ENCODE measurements around the gene FBXO11. TPM values are rescaled to one million over a fixed set of nuclear protein-coding genes. Genes with fewer than 3 reads are reported as not detected.
"Not testable (repeated sequence)": the region's sequence is repeated elsewhere in the genome, so short reads cannot be mapped to it uniquely, and the experiment has no call there.

FBXO11 gene
- total RNA-seq, 1 experiment from 2014 or later = 43.8 TPM

DNA sequence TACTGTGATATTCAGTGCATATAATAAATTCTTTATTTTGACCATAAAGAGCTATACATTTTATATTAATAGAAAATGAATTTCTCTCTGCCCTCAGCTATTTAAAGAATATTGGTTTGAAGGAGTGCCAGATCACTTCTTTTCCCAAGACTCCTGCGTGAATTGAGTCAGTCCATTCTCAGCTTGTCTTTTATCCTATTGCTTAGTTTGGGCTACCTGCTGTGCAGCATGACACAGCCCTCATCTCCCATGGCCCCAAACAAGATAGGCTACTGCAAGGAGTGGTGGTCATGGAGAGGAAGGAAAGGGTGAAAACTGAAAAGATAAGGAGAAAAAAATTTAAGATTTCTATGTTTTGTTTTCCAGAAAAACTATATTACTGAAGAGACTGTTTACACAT is 10.1 kb upstream of the FBXO11 start:
- Mint-ChIP-seq H3K4me3 (no peak overlapping the region), H3K36me3 (no peaks in the 10 kb centered on the region), H3K27me3 (ENCODE audit: low read depth) (no peaks in the 10 kb centered on the region), H3K4me1 (peaks cover 3% of the 10 kb centered on the region; the same call in 1 of the 2 replicates), H3K27ac (no peak overlapping the region), H3K9me3 (no peaks in the 10 kb centered on the region)
- no peak for DNase-seq (ENCODE audit: low spot score)
- TF ChIP-seq ZNF416 (CRISPR knock-in tag; IDR thresholded peaks at IDR 0.05) (no peak), RELA (CRISPR knock-in tag; IDR thresholded peaks at IDR 0.05; ENCODE audit: borderline replicate concordance) (no peak), ZNF281 (CRISPR knock-in tag; IDR thresholded peaks at IDR 0.05) (no peak), ETV6 (CRISPR knock-in tag; IDR thresholded peaks at IDR 0.05) (no peak), MYBL2 (CRISPR knock-in tag; IDR thresholded peaks at IDR 0.05) (no peak), ESRRA (CRISPR knock-in tag; IDR thresholded peaks at IDR 0.05; ENCODE audit: borderline replicate concordance) (no peak), HMGA2 (CRISPR knock-in tag; IDR thresholded peaks at IDR 0.05) (no peak), TEAD4 (CRISPR knock-in tag; IDR thresholded peaks at IDR 0.05) (no peak), TP53 (CRISPR knock-in tag; IDR thresholded peaks at IDR 0.05) (no peak), ZNF232 (CRISPR knock-in tag; IDR thresholded peaks at IDR 0.05) (no peak)
- TF ChIP-seq, protein P1, sequence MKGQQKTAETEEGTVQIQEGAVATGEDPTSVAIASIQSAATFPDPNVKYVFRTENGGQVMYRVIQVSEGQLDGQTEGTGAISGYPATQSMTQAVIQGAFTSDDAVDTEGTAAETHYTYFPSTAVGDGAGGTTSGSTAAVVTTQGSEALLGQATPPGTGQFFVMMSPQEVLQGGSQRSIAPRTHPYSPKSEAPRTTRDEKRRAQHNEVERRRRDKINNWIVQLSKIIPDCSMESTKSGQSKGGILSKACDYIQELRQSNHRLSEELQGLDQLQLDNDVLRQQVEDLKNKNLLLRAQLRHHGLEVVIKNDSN (CRISPR knock-in tag; IDR thresholded peaks at IDR 0.05) = no peak
- TF ChIP-seq, protein P2, sequence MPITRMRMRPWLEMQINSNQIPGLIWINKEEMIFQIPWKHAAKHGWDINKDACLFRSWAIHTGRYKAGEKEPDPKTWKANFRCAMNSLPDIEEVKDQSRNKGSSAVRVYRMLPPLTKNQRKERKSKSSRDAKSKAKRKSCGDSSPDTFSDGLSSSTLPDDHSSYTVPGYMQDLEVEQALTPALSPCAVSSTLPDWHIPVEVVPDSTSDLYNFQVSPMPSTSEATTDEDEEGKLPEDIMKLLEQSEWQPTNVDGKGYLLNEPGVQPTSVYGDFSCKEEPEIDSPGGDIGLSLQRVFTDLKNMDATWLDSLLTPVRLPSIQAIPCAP (CRISPR knock-in tag; IDR thresholded peaks at IDR 0.05) = no peak
- TF ChIP-seq, protein P3, sequence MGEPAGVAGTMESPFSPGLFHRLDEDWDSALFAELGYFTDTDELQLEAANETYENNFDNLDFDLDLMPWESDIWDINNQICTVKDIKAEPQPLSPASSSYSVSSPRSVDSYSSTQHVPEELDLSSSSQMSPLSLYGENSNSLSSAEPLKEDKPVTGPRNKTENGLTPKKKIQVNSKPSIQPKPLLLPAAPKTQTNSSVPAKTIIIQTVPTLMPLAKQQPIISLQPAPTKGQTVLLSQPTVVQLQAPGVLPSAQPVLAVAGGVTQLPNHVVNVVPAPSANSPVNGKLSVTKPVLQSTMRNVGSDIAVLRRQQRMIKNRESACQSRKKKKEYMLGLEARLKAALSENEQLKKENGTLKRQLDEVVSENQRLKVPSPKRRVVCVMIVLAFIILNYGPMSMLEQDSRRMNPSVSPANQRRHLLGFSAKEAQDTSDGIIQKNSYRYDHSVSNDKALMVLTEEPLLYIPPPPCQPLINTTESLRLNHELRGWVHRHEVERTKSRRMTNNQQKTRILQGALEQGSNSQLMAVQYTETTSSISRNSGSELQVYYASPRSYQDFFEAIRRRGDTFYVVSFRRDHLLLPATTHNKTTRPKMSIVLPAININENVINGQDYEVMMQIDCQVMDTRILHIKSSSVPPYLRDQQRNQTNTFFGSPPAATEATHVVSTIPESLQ (CRISPR knock-in tag; IDR thresholded peaks at IDR 0.05) = no peak
- TF ChIP-seq, protein P4, sequence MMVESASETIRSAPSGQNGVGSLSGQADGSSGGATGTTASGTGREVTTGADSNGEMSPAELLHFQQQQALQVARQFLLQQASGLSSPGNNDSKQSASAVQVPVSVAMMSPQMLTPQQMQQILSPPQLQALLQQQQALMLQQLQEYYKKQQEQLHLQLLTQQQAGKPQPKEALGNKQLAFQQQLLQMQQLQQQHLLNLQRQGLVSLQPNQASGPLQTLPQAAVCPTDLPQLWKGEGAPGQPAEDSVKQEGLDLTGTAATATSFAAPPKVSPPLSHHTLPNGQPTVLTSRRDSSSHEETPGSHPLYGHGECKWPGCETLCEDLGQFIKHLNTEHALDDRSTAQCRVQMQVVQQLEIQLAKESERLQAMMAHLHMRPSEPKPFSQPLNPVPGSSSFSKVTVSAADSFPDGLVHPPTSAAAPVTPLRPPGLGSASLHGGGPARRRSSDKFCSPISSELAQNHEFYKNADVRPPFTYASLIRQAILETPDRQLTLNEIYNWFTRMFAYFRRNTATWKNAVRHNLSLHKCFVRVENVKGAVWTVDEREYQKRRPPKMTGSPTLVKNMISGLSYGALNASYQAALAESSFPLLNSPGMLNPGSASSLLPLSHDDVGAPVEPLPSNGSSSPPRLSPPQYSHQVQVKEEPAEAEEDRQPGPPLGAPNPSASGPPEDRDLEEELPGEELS (CRISPR knock-in tag; IDR thresholded peaks at IDR 0.05) = no peak
- ChIA-PET CTCF (interaction anchor here (1.1 to 1.4 kb wide), 2 partner anchors 10 to 190 kb away, joined by 3 to 5 read pairs; partner anchors contain the start of gene FBXO11), POLR2A (interaction anchor here (0.6 to 1.4 kb wide), 2 partner anchors 9 to 19 kb away, joined by 3 to 9 read pairs; no protein-coding TSS in a partner anchor)
- no peak for ATAC-seq

DNA sequence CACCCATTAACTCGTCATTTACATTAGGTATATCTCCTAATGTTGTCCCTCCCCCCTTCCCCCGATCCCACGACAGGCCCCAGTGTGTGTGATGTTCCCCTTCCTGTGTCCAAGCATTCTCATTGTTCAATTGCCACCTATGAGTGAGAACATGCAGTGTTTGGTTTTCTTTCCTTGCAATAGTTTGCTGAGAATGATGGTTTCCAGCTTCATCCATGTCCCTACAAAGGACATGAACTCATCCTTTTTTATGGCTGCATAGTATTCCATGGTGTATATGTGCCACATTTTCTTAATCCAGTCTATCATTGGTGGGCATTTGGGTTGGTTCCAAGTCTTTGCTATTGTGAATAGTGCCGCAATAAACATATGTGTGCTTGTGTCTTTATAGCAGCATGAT is 4.4 kb upstream of the FBXO11 start:
- H3K36me3 Mint-ChIP-seq; H3K9me3 Mint-ChIP-seq; CTCF ChIA-PET; H3K27ac Mint-ChIP-seq; H3K27me3 Mint-ChIP-seq (ENCODE audit: low read depth); DNase-seq (ENCODE audit: low spot score); H3K4me1 Mint-ChIP-seq; H3K4me3 Mint-ChIP-seq; ATAC-seq: not testable (repeated sequence)
- POLR2A ChIA-PET = interaction anchor here (0.6 kb wide), 1 partner anchor 43 kb away, joined by 5 read pairs; no protein-coding TSS in a partner anchor

- H3K9me3 Mint-ChIP-seq = no peaks in the 10 kb centered on the region
- POLR2A ChIA-PET = no interaction called here
- no peak for DNase-seq (ENCODE audit: low spot score)
- TF ChIP-seq ETV6 (CRISPR knock-in tag; IDR thresholded peaks at IDR 0.05) (no peak), HMGA2 (CRISPR knock-in tag; IDR thresholded peaks at IDR 0.05) (no peak), NFE2L1 (CRISPR knock-in tag; IDR thresholded peaks at IDR 0.05) (no peak), ZNF532 (CRISPR knock-in tag; IDR thresholded peaks at IDR 0.05; ENCODE audit: borderline replicate concordance) (no peak), E2F5 (CRISPR knock-in tag; IDR thresholded peaks at IDR 0.05) (no peak)
- no peaks in the 10 kb centered on the region for H3K36me3 Mint-ChIP-seq
- ATAC-seq = no peak
- CTCF ChIA-PET = no interaction called here
- peaks cover 16% of the 10 kb centered on the region for H3K4me1 Mint-ChIP-seq
- H3K4me3 Mint-ChIP-seq = no peak overlapping the region
- H3K27me3 Mint-ChIP-seq (ENCODE audit: low read depth) = no peaks in the 10 kb centered on the region; the same call in 1 of the 2 replicates
- no peak overlapping the region for H3K27ac Mint-ChIP-seq
Observed at GRCh38 chr2:47908682-47909081, 2.4 kb upstream of the FBXO11 start.
